Endothelial cell of umbilical vein (primary cell): ENCODE results near the gene CALN1.

Source experiments
- CTCF ChIP-seq, 2 donors: IDR thresholded peaks; 1 replicate in 1 of 2; 2 replicates in 1 of 2; pipeline ENCODE4 v1.5.1; 2011; ENCODE audit warnings: low read length in 2 of 2, mild to moderate bottlenecking in 2 of 2, moderate library complexity in 2 of 2, control low read depth in 1 of 2, inconsistent platforms in 1 of 2, low read depth in 1 of 2; ENCODE audit not compliant: insufficient read depth in 1 of 2; ENCODE audit errors: extremely low read depth in 1 of 2
- EZH2 ChIP-seq: IDR thresholded peaks from 2 replicates; pipeline ENCODE4 v1.6.1; 2012; ENCODE audit warnings: borderline replicate concordance, low read depth, mild to moderate bottlenecking, moderate library complexity, low read length, inconsistent platforms; ENCODE audit not compliant: severe bottlenecking
- FOS ChIP-seq: IDR thresholded peaks from 2 replicates; pipeline ENCODE4 v1.6.1; 2011; ENCODE audit warnings: mild to moderate bottlenecking, low read length, moderate library complexity, borderline replicate concordance; ENCODE audit not compliant: insufficient read depth
- POLR2A ChIP-seq: IDR thresholded peaks from 2 replicates; pipeline ENCODE4 v1.6.1; 2012; ENCODE audit warnings: low read depth, mild to moderate bottlenecking, control low read depth, low read length
- POLR2AphosphoS5 ChIP-seq: IDR thresholded peaks from 2 replicates; pipeline ENCODE4 v1.6.1; 2012; ENCODE audit warnings: low read depth, mild to moderate bottlenecking, control low read depth, low read length, moderate library complexity; ENCODE audit not compliant: insufficient read depth
- TF ChIP-seq, protein P1 (sequence below): IDR thresholded peaks from 2 replicates; pipeline ENCODE4 v1.6.1; 2011; ENCODE audit not compliant: insufficient read depth, insufficient read length

- TF ChIP-seq CTCF (IDR thresholded peaks at IDR 0.05; ENCODE audit: extremely low read depth in 1 of 2, insufficient read depth in 1 of 2, low read depth in 1 of 2, low read length in 2 of 2) (no peak), POLR2A (no peak), POLR2AphosphoS5 (no peak), EZH2 (no peak), FOS (no peak)
- TF ChIP-seq, protein P1, sequence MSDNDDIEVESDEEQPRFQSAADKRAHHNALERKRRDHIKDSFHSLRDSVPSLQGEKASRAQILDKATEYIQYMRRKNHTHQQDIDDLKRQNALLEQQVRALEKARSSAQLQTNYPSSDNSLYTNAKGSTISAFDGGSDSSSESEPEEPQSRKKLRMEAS: no peak
Observed at GRCh38 chr7:71867626-71868025, 544.5 kb downstream of the CALN1 start.
